ENCODE measurements around the gene RPEL1. TPM values are rescaled to one million over a fixed set of nuclear protein-coding genes. Genes with fewer than 3 reads are reported as not detected.

Gene RPEL1
- total and polyA plus RNA-seq, 2 of the 8 experiments (the other 6 are each of a cell fraction or from before 2014, with no cell fraction given), result 0.12 TPM; not detected in 1

- Histone ChIP-seq H2BK5ac (ENCODE audit: low read depth, low read length) (no peak overlapping the region), H3K23me2 (ENCODE audit: low read depth, low read length) (peaks cover 1% of the 10 kb centered on the region; the same call in 1 of the 2 replicates), H3K4me2 (ENCODE audit: insufficient read depth in 1 of 2, low read depth in 2 of 2, low read length in 2 of 2) (no peak overlapping the region), H3K14ac (ENCODE audit: insufficient read length) (no peak overlapping the region), H3K9ac (replicated peaks in 1 of 4; ENCODE audit: extremely low read depth in 1 of 4, low read depth in 3 of 4, low read length in 3 of 4) (no peak overlapping the region), H3K4ac (replicated peaks; ENCODE audit: insufficient read length, low read depth, low read length) (no peak overlapping the region), H3K27ac (ENCODE audit: low read depth, low read length) (no peak overlapping the region), H3K79me2 (ENCODE audit: control insufficient read depth in 1 of 2, insufficient read depth in 2 of 2, low read length in 2 of 2) (no peaks in the 10 kb centered on the region), H2BK15ac (ENCODE audit: low read length) (no peak overlapping the region), H3K56ac (replicated peaks; ENCODE audit: insufficient read length, low read depth, low read length) (no peak overlapping the region), H3K18ac (ENCODE audit: extremely low read depth, low read length) (no peak overlapping the region), H3K36me3 (ENCODE audit: control insufficient read depth in 2 of 4, insufficient read depth in 4 of 4, low read length in 3 of 4) (no peaks in the 10 kb centered on the region; a peak in 1 of 8 replicates), H3K27me3 (replicated peaks in 1 of 4; ENCODE audit: control insufficient read depth in 3 of 4, extremely low read depth in 1 of 4, insufficient read depth in 3 of 4, low read length in 3 of 4) (peaks cover 6 to 12% (median 10%) of the 10 kb centered on the region in 4 experiments), H2AK5ac (ENCODE audit: low read depth, low read length) (no peak overlapping the region), H4K91ac (replicated peaks; ENCODE audit: insufficient read length, low read length) (no peak overlapping the region), H2BK120ac (replicated peaks; ENCODE audit: low read depth, low read length) (no peak overlapping the region), H3K4me1 (replicated peaks in 1 of 4; ENCODE audit: control insufficient read depth in 3 of 4, insufficient read depth in 4 of 4, low read length in 3 of 4) (peaks cover 7 to 12% (median 11%) of the 10 kb centered on the region in 4 experiments), H3K4me3 (ENCODE audit: extremely low read depth in 1 of 4, insufficient read depth in 2 of 4, low read depth in 3 of 4, low read length in 4 of 4) (no peak overlapping the region), H4K8ac (ENCODE audit: extremely low read depth, insufficient read depth, low read length) (no peak overlapping the region), H3K9me3 (ENCODE audit: insufficient read depth in 2 of 2, low read depth in 1 of 2, low read length in 1 of 2) (no peaks in the 10 kb centered on the region), H4K20me1 (replicated peaks in 1 of 2; ENCODE audit: control insufficient read depth in 1 of 2, insufficient read depth in 2 of 2, low read length in 2 of 2) (peaks cover 3 to 8% of the 10 kb centered on the region in 2 experiments), H3K23ac (ENCODE audit: insufficient read length) (no peak overlapping the region), H2AFZ (ENCODE audit: low read length) (no peak overlapping the region), H4K5ac (ENCODE audit: insufficient read length, low read depth, low read length) (no peak overlapping the region), H3K79me1 (ENCODE audit: low read depth, low read length) (no peaks in the 10 kb centered on the region), H2BK20ac (ENCODE audit: low read length) (no peak overlapping the region), H2BK12ac (ENCODE audit: low read depth, low read length) (no peak overlapping the region)
- WGBS, 2 experiments (ENCODE audit: extremely low coverage in 1 of 2, insufficient coverage in 1 of 2, insufficient read length in 1 of 2, insufficient replicate concordance in 2 of 2, low coverage in 1 of 2, low lambda C conversion rate in 2 of 2, missing lambda C conversion rate in 1 of 2), result 67% methylated on average over 1 of the region's 1 CpG; no CpG with 5 or more reads in 1 of the 2 experiments
- ChIA-PET CTCF (ENCODE audit: partially characterized antibody) (interaction anchor here (0.7 kb wide), 1 partner anchor 79 kb away, joined by 3 read pairs; no protein-coding TSS in a partner anchor), POLR2A (ENCODE audit: partially characterized antibody) (no interaction called here)
- DNase-seq (ENCODE audit: low read depth in 1 of 2, low spot score in 2 of 2) (no peak), FAIRE-seq (no peak)
- TF ChIP-seq PHF8 (conservative IDR thresholded peaks at IDR 0.05; ENCODE audit: low read depth, low read length) (no peak), SP1 (IDR thresholded peaks at IDR 0.05; ENCODE audit: low read depth, low read length) (no peak), JUN (IDR thresholded peaks at IDR 0.05; ENCODE audit: low read depth, low read length) (no peak), YY1 (IDR thresholded peaks at IDR 0.05; ENCODE audit: low read depth, low read length) (no peak), NRF1 (IDR thresholded peaks at IDR 0.05; ENCODE audit: low read depth, low read length) (no peak), NANOG (IDR thresholded peaks at IDR 0.05; ENCODE audit: insufficient read depth, low read depth, low read length, poor library complexity, severe bottlenecking) (no peak), MAX (IDR thresholded peaks at IDR 0.05) (no peak), CTCF (IDR thresholded peaks at IDR 0.05; ENCODE audit: control extremely low read depth in 1 of 3, insufficient read depth in 1 of 3, low read depth in 1 of 3, low read length in 3 of 3) (no peak), TEAD4 (IDR thresholded peaks at IDR 0.05; ENCODE audit: low read depth, low read length) (no peak), SP2 (IDR thresholded peaks at IDR 0.05; ENCODE audit: low read length) (no peak)
- TF ChIP-seq, protein P1, sequence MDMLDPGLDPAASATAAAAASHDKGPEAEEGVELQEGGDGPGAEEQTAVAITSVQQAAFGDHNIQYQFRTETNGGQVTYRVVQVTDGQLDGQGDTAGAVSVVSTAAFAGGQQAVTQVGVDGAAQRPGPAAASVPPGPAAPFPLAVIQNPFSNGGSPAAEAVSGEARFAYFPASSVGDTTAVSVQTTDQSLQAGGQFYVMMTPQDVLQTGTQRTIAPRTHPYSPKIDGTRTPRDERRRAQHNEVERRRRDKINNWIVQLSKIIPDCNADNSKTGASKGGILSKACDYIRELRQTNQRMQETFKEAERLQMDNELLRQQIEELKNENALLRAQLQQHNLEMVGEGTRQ (IDR thresholded peaks at IDR 0.05; ENCODE audit: low read length), result no peak
These were observed 37.3 kb downstream of the RPEL1 start for GRCh38 chr10:103282961-103283360.
